Measurements from ENCODE around the gene PFDN5. TPM values are rescaled to one million over a fixed set of nuclear protein-coding genes. Genes with fewer than 3 reads are reported as not detected.

PFDN5 gene
- total and polyA plus RNA-seq, 10 of the 15 experiments (the other 5 are each of a cell fraction or from before 2014, with no cell fraction given) = 300 to 1,596 (median 495) TPM

DNA sequence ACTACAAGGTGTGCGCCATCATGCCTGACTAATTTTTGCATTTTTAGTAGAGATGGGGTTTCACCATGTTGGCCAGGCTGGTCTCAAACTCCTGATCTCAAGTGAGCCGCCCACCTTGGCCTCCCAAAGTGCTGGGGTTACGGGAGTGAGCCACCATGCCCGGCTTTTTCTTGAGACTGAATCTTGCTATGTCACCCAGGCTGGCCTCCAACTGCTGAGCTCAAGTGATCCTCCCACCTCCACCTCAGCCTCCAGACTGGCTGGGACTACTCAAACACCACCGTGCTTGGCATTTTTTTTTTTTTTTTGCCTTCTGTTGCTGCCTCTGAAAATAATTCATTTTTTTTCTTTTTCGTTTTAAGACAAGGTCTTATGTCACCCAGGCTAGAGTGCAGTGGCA, 35.5 kb upstream of the PFDN5 start:
- H3K4me1 ChIP-seq (ENCODE audit: control insufficient read depth, insufficient read depth, low read length) = peaks cover 16% of the 10 kb centered on the region
- no peak overlapping the region for H2AFZ ChIP-seq (ENCODE audit: control insufficient read depth, low read depth, low read length)
- no peak overlapping the region for H3K9ac ChIP-seq (ENCODE audit: control insufficient read depth, insufficient read depth, low read length)
- H3K27ac ChIP-seq (ENCODE audit: control insufficient read depth, insufficient read depth) = no peak overlapping the region
- 37% methylated on average over 6 of the region's 6 CpGs for WGBS (ENCODE audit: insufficient coverage, insufficient replicate concordance, low lambda C conversion rate, missing lambda C conversion rate)
- ChIA-PET SMC1A (ENCODE audit: uncharacterized antibody, unreplicated experiment) (interaction anchor here (1.4 kb wide), 1 partner anchor 61 kb away, joined by 4 read pairs; the partner anchor contains the start of gene AAAS), CTCF (interaction anchor here (1.2 to 2.4 kb wide), 6 partner anchors 9 to 100 kb away, joined by 3 to 10 read pairs (median 5); no protein-coding TSS in a partner anchor), POLR2A (interaction anchor here (0.7 kb wide), 1 partner anchor 19 kb away, joined by 3 read pairs; no protein-coding TSS in a partner anchor), RAD21 (ENCODE audit: unreplicated experiment) (interaction anchor here (0.9 kb wide), 1 partner anchor 9 kb away, joined by 3 read pairs; no protein-coding TSS in a partner anchor)
- TF ChIP-seq BMI1 (IDR thresholded peaks at IDR 0.05; ENCODE audit: borderline replicate concordance) (no peak), SMC3 (IDR thresholded peaks at IDR 0.05; ENCODE audit: borderline replicate concordance, low read length) (no peak), WRNIP1 (IDR thresholded peaks at IDR 0.05; ENCODE audit: borderline replicate concordance, low read depth, low read length) (no peak), DPF2 (IDR thresholded peaks at IDR 0.05) (no peak), FOXM1 (IDR thresholded peaks at IDR 0.05; ENCODE audit: low read depth, low read length) (no peak), NR2C2 (IDR thresholded peaks at IDR 0.05; ENCODE audit: borderline replicate concordance, control insufficient read depth, insufficient read length, low read depth) (no peak), NFXL1 (IDR thresholded peaks at IDR 0.05; ENCODE audit: borderline replicate concordance) (no peak), PAX5 (IDR thresholded peaks at IDR 0.05; ENCODE audit: borderline replicate concordance, low read depth, low read length) (no peak), SMARCA5 (IDR thresholded peaks at IDR 0.05) (no peak), CBFB (IDR thresholded peaks at IDR 0.05; ENCODE audit: low read depth) (no peak), TCF12 (IDR thresholded peaks at IDR 0.05; ENCODE audit: low read depth, low read length) (no peak)
- TF ChIP-seq, protein P1, sequence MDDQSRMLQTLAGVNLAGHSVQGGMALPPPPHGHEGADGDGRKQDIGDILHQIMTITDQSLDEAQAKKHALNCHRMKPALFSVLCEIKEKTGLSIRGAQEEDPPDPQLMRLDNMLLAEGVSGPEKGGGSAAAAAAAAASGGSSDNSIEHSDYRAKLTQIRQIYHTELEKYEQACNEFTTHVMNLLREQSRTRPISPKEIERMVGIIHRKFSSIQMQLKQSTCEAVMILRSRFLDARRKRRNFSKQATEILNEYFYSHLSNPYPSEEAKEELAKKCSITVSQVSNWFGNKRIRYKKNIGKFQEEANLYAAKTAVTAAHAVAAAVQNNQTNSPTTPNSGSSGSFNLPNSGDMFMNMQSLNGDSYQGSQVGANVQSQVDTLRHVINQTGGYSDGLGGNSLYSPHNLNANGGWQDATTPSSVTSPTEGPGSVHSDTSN (IDR thresholded peaks at IDR 0.05; ENCODE audit: insufficient replicate concordance, low read depth, low read length) = no peak
- TF ChIP-seq, protein P2, sequence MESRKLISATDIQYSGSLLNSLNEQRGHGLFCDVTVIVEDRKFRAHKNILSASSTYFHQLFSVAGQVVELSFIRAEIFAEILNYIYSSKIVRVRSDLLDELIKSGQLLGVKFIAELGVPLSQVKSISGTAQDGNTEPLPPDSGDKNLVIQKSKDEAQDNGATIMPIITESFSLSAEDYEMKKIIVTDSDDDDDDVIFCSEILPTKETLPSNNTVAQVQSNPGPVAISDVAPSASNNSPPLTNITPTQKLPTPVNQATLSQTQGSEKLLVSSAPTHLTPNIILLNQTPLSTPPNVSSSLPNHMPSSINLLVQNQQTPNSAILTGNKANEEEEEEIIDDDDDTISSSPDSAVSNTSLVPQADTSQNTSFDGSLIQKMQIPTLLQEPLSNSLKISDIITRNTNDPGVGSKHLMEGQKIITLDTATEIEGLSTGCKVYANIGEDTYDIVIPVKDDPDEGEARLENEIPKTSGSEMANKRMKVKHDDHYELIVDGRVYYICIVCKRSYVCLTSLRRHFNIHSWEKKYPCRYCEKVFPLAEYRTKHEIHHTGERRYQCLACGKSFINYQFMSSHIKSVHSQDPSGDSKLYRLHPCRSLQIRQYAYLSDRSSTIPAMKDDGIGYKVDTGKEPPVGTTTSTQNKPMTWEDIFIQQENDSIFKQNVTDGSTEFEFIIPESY (IDR thresholded peaks at IDR 0.05) = no peak
- TF ChIP-seq, protein P3, sequence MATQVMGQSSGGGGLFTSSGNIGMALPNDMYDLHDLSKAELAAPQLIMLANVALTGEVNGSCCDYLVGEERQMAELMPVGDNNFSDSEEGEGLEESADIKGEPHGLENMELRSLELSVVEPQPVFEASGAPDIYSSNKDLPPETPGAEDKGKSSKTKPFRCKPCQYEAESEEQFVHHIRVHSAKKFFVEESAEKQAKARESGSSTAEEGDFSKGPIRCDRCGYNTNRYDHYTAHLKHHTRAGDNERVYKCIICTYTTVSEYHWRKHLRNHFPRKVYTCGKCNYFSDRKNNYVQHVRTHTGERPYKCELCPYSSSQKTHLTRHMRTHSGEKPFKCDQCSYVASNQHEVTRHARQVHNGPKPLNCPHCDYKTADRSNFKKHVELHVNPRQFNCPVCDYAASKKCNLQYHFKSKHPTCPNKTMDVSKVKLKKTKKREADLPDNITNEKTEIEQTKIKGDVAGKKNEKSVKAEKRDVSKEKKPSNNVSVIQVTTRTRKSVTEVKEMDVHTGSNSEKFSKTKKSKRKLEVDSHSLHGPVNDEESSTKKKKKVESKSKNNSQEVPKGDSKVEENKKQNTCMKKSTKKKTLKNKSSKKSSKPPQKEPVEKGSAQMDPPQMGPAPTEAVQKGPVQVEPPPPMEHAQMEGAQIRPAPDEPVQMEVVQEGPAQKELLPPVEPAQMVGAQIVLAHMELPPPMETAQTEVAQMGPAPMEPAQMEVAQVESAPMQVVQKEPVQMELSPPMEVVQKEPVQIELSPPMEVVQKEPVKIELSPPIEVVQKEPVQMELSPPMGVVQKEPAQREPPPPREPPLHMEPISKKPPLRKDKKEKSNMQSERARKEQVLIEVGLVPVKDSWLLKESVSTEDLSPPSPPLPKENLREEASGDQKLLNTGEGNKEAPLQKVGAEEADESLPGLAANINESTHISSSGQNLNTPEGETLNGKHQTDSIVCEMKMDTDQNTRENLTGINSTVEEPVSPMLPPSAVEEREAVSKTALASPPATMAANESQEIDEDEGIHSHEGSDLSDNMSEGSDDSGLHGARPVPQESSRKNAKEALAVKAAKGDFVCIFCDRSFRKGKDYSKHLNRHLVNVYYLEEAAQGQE (IDR thresholded peaks at IDR 0.05; ENCODE audit: low read depth, low read length) = no peak
- TF ChIP-seq, protein P4, sequence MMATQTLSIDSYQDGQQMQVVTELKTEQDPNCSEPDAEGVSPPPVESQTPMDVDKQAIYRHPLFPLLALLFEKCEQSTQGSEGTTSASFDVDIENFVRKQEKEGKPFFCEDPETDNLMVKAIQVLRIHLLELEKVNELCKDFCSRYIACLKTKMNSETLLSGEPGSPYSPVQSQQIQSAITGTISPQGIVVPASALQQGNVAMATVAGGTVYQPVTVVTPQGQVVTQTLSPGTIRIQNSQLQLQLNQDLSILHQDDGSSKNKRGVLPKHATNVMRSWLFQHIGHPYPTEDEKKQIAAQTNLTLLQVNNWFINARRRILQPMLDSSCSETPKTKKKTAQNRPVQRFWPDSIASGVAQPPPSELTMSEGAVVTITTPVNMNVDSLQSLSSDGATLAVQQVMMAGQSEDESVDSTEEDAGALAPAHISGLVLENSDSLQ (IDR thresholded peaks at IDR 0.05) = no peak
- no TSS peak for BruUV-seq (replicated peaks)
- H3K27me3 ChIP-seq (replicated peaks in 1 of 2; ENCODE audit: control insufficient read depth in 2 of 2, insufficient read depth in 2 of 2, low read length in 1 of 2) = no peaks in the 10 kb centered on the region
- no peaks in the 10 kb centered on the region for H3K36me3 ChIP-seq (ENCODE audit: control insufficient read depth in 2 of 2, insufficient read depth in 2 of 2, low read length in 1 of 2)
- ATAC-seq = no peak
- in situ Hi-C loops (cut with MboI) (no loop called here), intact Hi-C loops (cut with micrococcal nuclease; ENCODE audit: unreplicated experiment) (no loop called here)
- no peaks in the 10 kb centered on the region for H3K9me3 ChIP-seq (replicated peaks; ENCODE audit: control insufficient read depth, insufficient read depth, low read length)
- no peaks in the 10 kb centered on the region for H3K79me2 ChIP-seq (ENCODE audit: control insufficient read depth, insufficient read depth, low read length)
- H3K4me3 ChIP-seq = no peak overlapping the region
- no peaks in the 10 kb centered on the region for H4K20me1 ChIP-seq (ENCODE audit: control insufficient read depth, insufficient read depth)
- DNase-seq (ENCODE audit: low read depth, low spot score) = no peak
- H3K4me2 ChIP-seq (ENCODE audit: control insufficient read depth, insufficient read depth) = no peak overlapping the region
- FAIRE-seq = no peak

All from GM12878 (cell line).